ENCODE data around the gene GNAI2. TPM values are rescaled to one million over a fixed set of nuclear protein-coding genes. Genes with fewer than 3 reads are reported as not detected.

Gene GNAI2
- total and polyA plus RNA-seq, 2 experiments from 2014 or later, result 179 to 255 TPM

DNA sequence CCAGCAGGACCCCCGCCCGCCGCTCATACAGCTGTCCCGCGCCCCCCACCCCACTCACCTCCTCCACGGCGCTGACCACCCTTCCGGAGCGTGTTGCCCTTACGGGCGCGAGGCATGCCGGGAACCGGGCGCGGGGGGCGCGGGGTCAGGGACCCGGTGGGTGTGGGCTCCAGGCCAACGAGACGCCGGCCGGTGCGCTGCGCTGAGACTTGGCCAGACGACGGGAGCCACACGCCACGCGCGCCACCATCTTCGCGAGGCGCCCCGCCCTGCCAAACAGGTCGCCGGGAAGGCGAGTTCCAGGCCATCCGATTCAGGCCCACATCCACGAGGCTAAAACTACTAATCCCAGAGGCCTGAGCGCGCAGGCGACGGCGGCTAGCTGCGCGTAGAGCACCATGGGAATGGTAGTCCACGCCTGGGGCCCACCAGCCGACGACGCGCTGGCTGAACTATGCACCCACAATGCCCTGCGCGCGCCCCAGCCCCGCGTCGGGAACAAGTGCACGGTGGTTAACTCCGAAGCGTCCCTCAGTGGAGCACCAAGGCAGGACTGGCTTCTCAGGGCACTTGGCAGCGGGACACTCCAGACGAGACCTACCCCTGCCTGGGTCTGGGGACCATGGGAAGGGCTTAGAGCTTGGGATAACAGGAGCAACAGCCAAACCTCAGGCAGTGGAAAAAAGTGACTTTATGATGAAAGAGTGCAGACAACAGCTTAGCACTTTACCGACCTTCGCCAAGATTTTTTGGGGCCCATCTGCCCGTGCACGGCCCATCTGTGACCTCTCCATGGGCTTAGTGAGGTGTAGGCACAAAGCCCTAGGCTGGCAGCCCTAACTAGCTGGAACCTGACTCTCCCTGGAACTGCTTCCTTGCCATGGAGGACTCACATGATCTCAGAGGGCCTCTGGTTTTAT, 56.4 kb downstream of the GNAI2 start, which contains the start of gene IFRD2:
Gene IFRD2, minus strand, starts transcription at position 271 of the 920 bp plus-strand sequence. Its CDS starts 155 bp downstream, at position 116.
- TF ChIP-seq, protein P1, sequence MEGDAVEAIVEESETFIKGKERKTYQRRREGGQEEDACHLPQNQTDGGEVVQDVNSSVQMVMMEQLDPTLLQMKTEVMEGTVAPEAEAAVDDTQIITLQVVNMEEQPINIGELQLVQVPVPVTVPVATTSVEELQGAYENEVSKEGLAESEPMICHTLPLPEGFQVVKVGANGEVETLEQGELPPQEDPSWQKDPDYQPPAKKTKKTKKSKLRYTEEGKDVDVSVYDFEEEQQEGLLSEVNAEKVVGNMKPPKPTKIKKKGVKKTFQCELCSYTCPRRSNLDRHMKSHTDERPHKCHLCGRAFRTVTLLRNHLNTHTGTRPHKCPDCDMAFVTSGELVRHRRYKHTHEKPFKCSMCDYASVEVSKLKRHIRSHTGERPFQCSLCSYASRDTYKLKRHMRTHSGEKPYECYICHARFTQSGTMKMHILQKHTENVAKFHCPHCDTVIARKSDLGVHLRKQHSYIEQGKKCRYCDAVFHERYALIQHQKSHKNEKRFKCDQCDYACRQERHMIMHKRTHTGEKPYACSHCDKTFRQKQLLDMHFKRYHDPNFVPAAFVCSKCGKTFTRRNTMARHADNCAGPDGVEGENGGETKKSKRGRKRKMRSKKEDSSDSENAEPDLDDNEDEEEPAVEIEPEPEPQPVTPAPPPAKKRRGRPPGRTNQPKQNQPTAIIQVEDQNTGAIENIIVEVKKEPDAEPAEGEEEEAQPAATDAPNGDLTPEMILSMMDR (IDR thresholded peaks at IDR 0.05; ENCODE audit: low read depth, low read length), result no peak
- H3K9me3 ChIP-seq (ENCODE audit: low read depth), result no peaks in the 10 kb centered on the region
- H3K27me3 ChIP-seq, result no peaks in the 10 kb centered on the region
- H3K27ac ChIP-seq, result peak within 1 kb of the TSS; percentile 66
- H3K4me1 ChIP-seq (ENCODE audit: low read depth), result peaks cover 4% of the 10 kb centered on the region
- peak; percentile 98 for DNase-seq (ENCODE audit: low read depth in 1 of 2, low spot score in 1 of 2)
- peak within 1 kb of the TSS; percentile 77 for H3K4me3 ChIP-seq
- no peaks in the 10 kb centered on the region for H3K36me3 ChIP-seq

DNA sequence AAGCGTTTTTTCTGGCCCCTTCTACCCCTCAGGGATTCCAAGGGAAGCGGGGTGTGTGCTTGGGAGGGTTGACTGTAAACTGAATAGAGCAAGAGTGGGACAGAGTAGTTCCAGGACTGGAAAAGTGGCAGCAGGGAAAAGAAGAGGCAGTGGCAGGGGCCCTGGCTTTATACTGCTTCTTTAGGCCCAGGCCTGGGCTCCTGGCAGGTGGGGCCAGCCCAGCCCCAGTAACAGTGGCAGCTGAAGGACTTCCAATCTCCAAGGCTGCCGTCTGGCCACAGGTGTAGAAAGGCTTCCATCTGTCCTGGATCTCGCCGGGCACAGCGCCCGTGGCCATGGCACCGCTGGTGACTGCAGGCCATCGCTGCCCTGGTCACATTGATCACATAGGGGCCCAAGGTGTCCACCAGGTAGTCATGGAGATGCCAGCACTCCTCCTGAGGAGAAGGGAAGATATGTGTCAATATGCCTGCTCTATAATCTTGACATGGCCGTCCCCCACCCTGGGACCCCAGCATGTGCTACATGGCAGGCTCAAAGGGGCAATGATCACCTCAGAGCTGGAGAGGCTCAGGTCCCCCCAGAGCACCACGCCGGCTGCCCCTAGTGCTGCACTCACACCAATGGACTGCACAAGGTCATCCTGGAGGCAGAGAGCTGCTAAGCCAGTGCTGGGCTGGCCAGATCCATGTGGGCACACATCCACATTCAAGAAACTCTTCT, 57.2 kb downstream of the GNAI2 start:
- Histone ChIP-seq H3K4me1 (ENCODE audit: low read depth) (peaks cover 4% of the 10 kb centered on the region), H3K4me3 (no peak overlapping the region), H3K36me3 (no peaks in the 10 kb centered on the region), H3K27me3 (no peaks in the 10 kb centered on the region), H3K9me3 (ENCODE audit: low read depth) (no peaks in the 10 kb centered on the region), H3K27ac (peak overlapping the region; percentile 52)
- TF ChIP-seq, protein P1 (IDR thresholded peaks at IDR 0.05; ENCODE audit: low read depth, low read length), result no peak
- DNase-seq (ENCODE audit: low read depth in 1 of 2, low spot score in 1 of 2), result no peak

- no peak overlapping the region for H3K27ac ChIP-seq
- H3K4me1 ChIP-seq (ENCODE audit: low read depth), result peaks cover 10% of the 10 kb centered on the region
- H3K27me3 ChIP-seq, result no peaks in the 10 kb centered on the region
- DNase-seq (ENCODE audit: low read depth in 1 of 2, low spot score in 1 of 2), result no peak
- H3K4me3 ChIP-seq, result no peak overlapping the region
- TF ChIP-seq, protein P1 (IDR thresholded peaks at IDR 0.05; ENCODE audit: low read depth, low read length), result no peak
- H3K9me3 ChIP-seq (ENCODE audit: low read depth), result no peaks in the 10 kb centered on the region
- H3K36me3 ChIP-seq, result no peaks in the 10 kb centered on the region
Observed at GRCh38 chr3:50294089-50294488, 58.1 kb downstream of the GNAI2 start.

GRCh38 chr3:50294492-50295403, 58.7 kb downstream of the GNAI2 start:
- H3K4me3 ChIP-seq, result no peak overlapping the region
- TF ChIP-seq, protein P1 (IDR thresholded peaks at IDR 0.05; ENCODE audit: low read depth, low read length), result no peak
- H3K4me1 ChIP-seq (ENCODE audit: low read depth), result peaks cover 10% of the 10 kb centered on the region
- H3K36me3 ChIP-seq, result no peaks in the 10 kb centered on the region
- H3K27ac ChIP-seq, result no peak overlapping the region
- no peaks in the 10 kb centered on the region for H3K9me3 ChIP-seq (ENCODE audit: low read depth)
- no peak for DNase-seq (ENCODE audit: low read depth in 1 of 2, low spot score in 1 of 2)
- H3K27me3 ChIP-seq, result no peaks in the 10 kb centered on the region

Measured in cardiac muscle cell (in vitro differentiated cells and primary cell).